H1 (cell line): ENCODE data around the gene CEP70. TPM values are rescaled to one million over a fixed set of nuclear protein-coding genes. Genes with fewer than 3 reads are reported as not detected.

Experiments
- CTCF ChIA-PET: fragments of 300-600 bp; sonication (Branson Sonifier 250); formaldehyde crosslinking; loops from one replicate; lab custom pipeline; 2021; ENCODE audit not compliant: partially characterized antibody; lab: Charles Lee
- POLR2A ChIA-PET: fragments of 300-600 bp; sonication (Branson Sonifier 250); formaldehyde crosslinking; loops from one replicate; lab custom pipeline; 2021; ENCODE audit warnings: inconsistent platforms; ENCODE audit not compliant: partially characterized antibody; lab: Charles Lee
- DNase-seq, 2 experiments: peaks; one replicate each; pipeline versions ENCODE4 v3.0.0 to v3.0.0-alpha.2; 2010 to 2022; ENCODE audit warnings: low spot score in 2 of 2, low read depth in 1 of 2, mixed read lengths in 1 of 2
- FAIRE-seq: peaks from 2 replicates; lab custom pipeline; 2011; peaks lifted over from hg19 to GRCh38; lab: Jason Lieb, UNC
- H2AFZ ChIP-seq: 2 replicates; pipeline ENCODE4 v1.8.1; 2012; ENCODE audit warnings: low read length, inconsistent platforms
- H2AK5ac ChIP-seq: 2 replicates; pipeline ENCODE4 v1.6.1; 2013; ENCODE audit warnings: low read depth, low read length
- H2BK120ac ChIP-seq: replicated peaks from 2 replicates; pipeline ENCODE3; 2013; ENCODE audit warnings: low read depth, low read length, inconsistent platforms
- H2BK12ac ChIP-seq: 2 replicates; pipeline ENCODE4 v1.6.1; 2013; ENCODE audit warnings: low read depth, low read length
- H2BK15ac ChIP-seq: 2 replicates; pipeline ENCODE4 v1.6.1; 2013; ENCODE audit warnings: low read length
- H2BK20ac ChIP-seq: 2 replicates; pipeline ENCODE4 v1.6.1; 2013; ENCODE audit warnings: low read length
- H2BK5ac ChIP-seq: 2 replicates; pipeline ENCODE4 v1.6.1; 2013; ENCODE audit warnings: low read depth, low read length
- H3K14ac ChIP-seq: 2 replicates; pipeline ENCODE4 v1.6.1; 2013; ENCODE audit warnings: inconsistent platforms; ENCODE audit not compliant: insufficient read length
- H3K18ac ChIP-seq: 2 replicates; pipeline ENCODE4 v1.6.1; 2013; ENCODE audit warnings: low read length; ENCODE audit errors: extremely low read depth
- H3K23ac ChIP-seq: 2 replicates; pipeline ENCODE4 v1.6.1; 2013; ENCODE audit warnings: inconsistent platforms; ENCODE audit not compliant: insufficient read length
- H3K23me2 ChIP-seq: 2 replicates; pipeline ENCODE4 v1.6.1; 2013; ENCODE audit warnings: low read depth, low read length
- H3K27ac ChIP-seq: 2 replicates; pipeline ENCODE4 v1.6.1; 2011; ENCODE audit warnings: low read depth, low read length, inconsistent platforms
- H3K27me3 ChIP-seq, 4 experiments: replicated peaks in 1 of 4; 1 replicate in 1 of 4; 2 replicates in 3 of 4; pipeline versions ENCODE4 v1.6.1 to v1.8.1; 2011 to 2013; ENCODE audit warnings: low read length in 3 of 4, mild to moderate bottlenecking in 3 of 4, inconsistent platforms in 2 of 4, mixed read lengths in 2 of 4, moderate library complexity in 1 of 4; ENCODE audit not compliant: control insufficient read depth in 3 of 4, insufficient read depth in 3 of 4; ENCODE audit errors: extremely low read depth in 1 of 4
- H3K36me3 ChIP-seq, 4 experiments: 2 replicates each; pipeline versions ENCODE4 v1.6.1 to v1.8.1; 2011 to 2013; ENCODE audit warnings: mild to moderate bottlenecking in 4 of 4, low read length in 3 of 4, moderate library complexity in 2 of 4, control low read depth in 1 of 4, inconsistent platforms in 1 of 4; ENCODE audit not compliant: insufficient read depth in 4 of 4, control insufficient read depth in 2 of 4
- H3K4ac ChIP-seq: replicated peaks from 2 replicates; pipeline ENCODE3; 2013; ENCODE audit warnings: low read length, low read depth, mixed read lengths, inconsistent platforms; ENCODE audit not compliant: insufficient read length
- H3K4me1 ChIP-seq, 4 experiments: replicated peaks in 1 of 4; 1 replicate in 1 of 4; 2 replicates in 3 of 4; pipeline versions ENCODE4 v1.6.1 to v1.8.1; 2011 to 2013; ENCODE audit warnings: low read length in 3 of 4, inconsistent platforms in 2 of 4, mixed read lengths in 1 of 4; ENCODE audit not compliant: insufficient read depth in 4 of 4, control insufficient read depth in 3 of 4
- H3K4me2 ChIP-seq, 2 experiments: 2 replicates each; pipeline versions ENCODE4 v1.6.1 to v1.8.1; 2011 to 2013; ENCODE audit warnings: low read depth in 2 of 2, low read length in 2 of 2, control low read depth in 1 of 2, inconsistent platforms in 1 of 2, mild to moderate bottlenecking in 1 of 2; ENCODE audit not compliant: insufficient read depth in 1 of 2
- H3K4me3 ChIP-seq, 4 experiments: fragments of 200-600, 300-600 bp in 1 of 4; sonication (generic), shearing (Covaris generic), sonication (Bioruptor Twin) in 1 of 4; 2 replicates each; pipeline versions ENCODE4 v1.5.1 to v1.8.1; 2011 to 2016; ENCODE audit warnings: low read length in 4 of 4, low read depth in 3 of 4, control low read depth in 2 of 4, inconsistent platforms in 2 of 4, mild to moderate bottlenecking in 2 of 4, mixed read lengths in 1 of 4, moderate library complexity in 1 of 4; ENCODE audit not compliant: insufficient read depth in 2 of 4; ENCODE audit errors: extremely low read depth in 1 of 4
- H3K56ac ChIP-seq: replicated peaks from 2 replicates; pipeline ENCODE3; 2013; ENCODE audit warnings: low read depth, mild to moderate bottlenecking, mixed read lengths, low read length, inconsistent platforms; ENCODE audit not compliant: insufficient read length
- H3K79me1 ChIP-seq: 2 replicates; pipeline ENCODE4 v1.6.1; 2013; ENCODE audit warnings: low read depth, low read length, control low read depth
- H3K79me2 ChIP-seq, 2 experiments: 2 replicates each; pipeline versions ENCODE4 v1.6.1 to v1.8.1; 2012 to 2013; ENCODE audit warnings: low read length in 2 of 2, mild to moderate bottlenecking in 2 of 2, inconsistent platforms in 1 of 2; ENCODE audit not compliant: insufficient read depth in 2 of 2, control insufficient read depth in 1 of 2
- H3K9ac ChIP-seq, 4 experiments: replicated peaks in 1 of 4; 1 replicate in 1 of 4; 2 replicates in 3 of 4; pipeline versions ENCODE4 v1.6.1 to v1.8.1; 2011 to 2013; ENCODE audit warnings: low read depth in 3 of 4, low read length in 3 of 4, control low read depth in 2 of 4, mild to moderate bottlenecking in 2 of 4, moderate library complexity in 2 of 4, inconsistent platforms in 1 of 4; ENCODE audit errors: extremely low read depth in 1 of 4
- H3K9me3 ChIP-seq, 2 experiments: 2 replicates each; pipeline versions ENCODE4 v1.6.1 to v1.8.1; 2012 to 2013; ENCODE audit warnings: mild to moderate bottlenecking in 2 of 2, moderate library complexity in 2 of 2, control low read depth in 1 of 2, inconsistent platforms in 1 of 2, low read depth in 1 of 2, low read length in 1 of 2, mixed read lengths in 1 of 2; ENCODE audit not compliant: insufficient read depth in 2 of 2
- H4K20me1 ChIP-seq, 2 experiments: replicated peaks in 1 of 2; 2 replicates each; pipeline versions ENCODE3 to v1.8.1; 2011 to 2013; ENCODE audit warnings: inconsistent platforms in 2 of 2, low read length in 2 of 2, mild to moderate bottlenecking in 1 of 2; ENCODE audit not compliant: insufficient read depth in 2 of 2, control insufficient read depth in 1 of 2
- H4K5ac ChIP-seq: 2 replicates; pipeline ENCODE4 v1.6.1; 2013; ENCODE audit warnings: low read length, low read depth, mixed read lengths, inconsistent platforms; ENCODE audit not compliant: insufficient read length
- H4K8ac ChIP-seq: 2 replicates; pipeline ENCODE4 v1.8.0; 2013; ENCODE audit warnings: mild to moderate bottlenecking, moderate library complexity, low read length, inconsistent platforms; ENCODE audit not compliant: insufficient read depth; ENCODE audit errors: extremely low read depth
- H4K91ac ChIP-seq: replicated peaks from 2 replicates; pipeline ENCODE3; 2013; ENCODE audit warnings: low read length, mixed read lengths, inconsistent platforms; ENCODE audit not compliant: insufficient read length
- CBX5 ChIP-seq: fragments of 300-800, 300-1000 bp; sonication (generic); IDR thresholded peaks from 2 replicates; pipeline ENCODE4 v1.7.1; 2016; ENCODE audit warnings: antibody characterized with exemption, low read length, low read depth
- CTBP2 ChIP-seq: IDR thresholded peaks from 2 replicates; pipeline ENCODE4 v1.7.0; 2011; ENCODE audit warnings: borderline replicate concordance, mild to moderate bottlenecking, moderate library complexity, mixed read lengths, low read length; ENCODE audit not compliant: insufficient read depth, insufficient read length
- JUN ChIP-seq: IDR thresholded peaks from 2 replicates; pipeline ENCODE4 v1.6.1; 2011; ENCODE audit warnings: low read depth, mild to moderate bottlenecking, improper control_type of control experiment, low read length
- KDM1A ChIP-seq: fragments of 200-600, 300-600 bp; sonication (generic); IDR thresholded peaks from 2 replicates; pipeline ENCODE4 v1.7.1; 2016; ENCODE audit warnings: mild to moderate bottlenecking, low read length, borderline replicate concordance
- MAFK ChIP-seq: IDR thresholded peaks from 2 replicates; pipeline ENCODE4 v1.6.1; 2012; ENCODE audit warnings: low read depth, mild to moderate bottlenecking, improper control_type of control experiment, low read length
- POLR2A ChIP-seq, 2 experiments: IDR thresholded peaks; 1 replicate in 1 of 2; 2 replicates in 1 of 2; pipeline ENCODE4 v1.6.1; 2011; ENCODE audit warnings: low read depth in 2 of 2, low read length in 2 of 2, mild to moderate bottlenecking in 2 of 2; ENCODE audit errors: control extremely low read depth in 1 of 2
- RFX5 ChIP-seq: IDR thresholded peaks from 2 replicates; pipeline ENCODE4 v1.6.1; 2011; ENCODE audit warnings: low read depth, low read length, improper control_type of control experiment, borderline replicate concordance
- RNF2 ChIP-seq: fragments of 200-900, 300-1000 bp; sonication (generic); IDR thresholded peaks from 2 replicates; pipeline ENCODE4 v1.7.1; 2016; ENCODE audit warnings: borderline replicate concordance, low read depth, mild to moderate bottlenecking, antibody characterized with exemption, low read length; ENCODE audit not compliant: poor library complexity, severe bottlenecking; ENCODE audit errors: missing control alignments
- SIN3A ChIP-seq, 2 experiments: IDR thresholded peaks in 1 of 2; conservative IDR thresholded peaks in 1 of 2; 2 replicates each; pipeline ENCODE4 v1.6.1; 2011 to 2012; ENCODE audit warnings: low read length in 2 of 2, improper control_type of control experiment in 1 of 2, low read depth in 1 of 2, mild to moderate bottlenecking in 1 of 2
- SIX5 ChIP-seq: IDR thresholded peaks from 2 replicates; pipeline ENCODE4 v1.6.1; 2011; ENCODE audit warnings: mild to moderate bottlenecking, low read depth, low read length
- SP2 ChIP-seq: IDR thresholded peaks from 2 replicates; pipeline ENCODE4 v1.6.1; 2012; ENCODE audit warnings: mild to moderate bottlenecking, low read length, inconsistent platforms
- TCF12 ChIP-seq: IDR thresholded peaks from 2 replicates; pipeline ENCODE4 v1.6.1; 2011; ENCODE audit warnings: low read depth, mild to moderate bottlenecking, low read length
- WGBS, 2 experiments: shearing (Covaris generic) in 1 of 2; methylation state at CpG; one replicate each; pipeline versions ENCODE4 v1.1.6 to v1.1.7; 2013 to 2015; ENCODE audit warnings: low lambda C conversion rate in 2 of 2, mixed read lengths in 2 of 2, inconsistent platforms in 1 of 2, low coverage in 1 of 2, missing lambda C conversion rate in 1 of 2; ENCODE audit not compliant: insufficient replicate concordance in 2 of 2, insufficient coverage in 1 of 2, insufficient read length in 1 of 2; ENCODE audit errors: extremely low coverage in 1 of 2, missing lambda C conversion rate in 1 of 2; 5-methylcytosine and 5-hydroxymethylcytosine counted together
- polyA plus RNA-seq, 7 experiments: library from polyadenylated mRNA; depleted of rRNA in 3 of 7; stranded (reverse) in 5 of 7; unstranded in 2 of 7; fragments of >200 nt in 5 of 7; fragments of 200-250 nt in 2 of 7; gene quantifications; 1 replicate in 5 of 7; 2 replicates in 1 of 7; 4 replicates in 1 of 7; pipeline versions ENCODE4 v1.2.1 to v1.2.3, GENCODE V29; 2011 to 2013; ENCODE audit warnings: missing spikeins in 2 of 7, mixed read lengths in 2 of 7
- total RNA-seq: library from RNA; stranded (reverse); fragmentation: NEBNext Ultra II Directional; extraction: Animal tissue kit (Norgen Biotek cat#: 25700); gene quantifications from 2 replicates; pipeline ENCODE4 v1.2.1, GENCODE V29; 2021
- TF ChIP-seq, protein P1 (sequence below): IDR thresholded peaks from 2 replicates; pipeline ENCODE4 v1.6.1; 2012; ENCODE audit warnings: inconsistent platforms

The CEP70 gene
- total and polyA plus RNA-seq, 2 of the 8 experiments (the other 6 are each of a cell fraction or from before 2014, with no cell fraction given), result 3.9 to 26.2 TPM

GRCh38 chr3:138450181-138450580 is 143.9 kb downstream of the CEP70 start:
- no peak overlapping the region for H2BK15ac ChIP-seq
- peak overlapping the region; percentile 63 for H3K14ac ChIP-seq
- H3K9me3 ChIP-seq, result no peaks in the 10 kb centered on the region
- H4K8ac ChIP-seq, result no peak overlapping the region
- H2BK12ac ChIP-seq, result no peak overlapping the region
- no peak overlapping the region for H2AFZ ChIP-seq
- no peak overlapping the region for H3K4me2 ChIP-seq
- H2AK5ac ChIP-seq, result no peak overlapping the region
- H3K9ac ChIP-seq, result no peak overlapping the region
- ChIA-PET POLR2A (interaction anchor here (1.3 kb wide), 1 partner anchor 8 kb away, joined by 3 read pairs; no protein-coding TSS in a partner anchor), CTCF (interaction anchor here (0.5 to 2.4 kb wide), 9 partner anchors 9 to 473 kb away, joined by 3 to 10 read pairs (median 4); no protein-coding TSS in a partner anchor)
- FAIRE-seq, result no peak
- H3K23ac ChIP-seq, result no peak overlapping the region
- H3K79me1 ChIP-seq, result no peaks in the 10 kb centered on the region
- no peak overlapping the region for H3K18ac ChIP-seq
- H3K79me2 ChIP-seq, result no peaks in the 10 kb centered on the region
- H4K5ac ChIP-seq, result no peak overlapping the region
- H2BK5ac ChIP-seq, result no peak overlapping the region
- H3K4me3 ChIP-seq, result no peak overlapping the region
- H3K56ac ChIP-seq, result no peak overlapping the region
- H2BK120ac ChIP-seq, result no peak overlapping the region
- H3K4ac ChIP-seq, result no peak overlapping the region
- H3K27me3 ChIP-seq, result no peaks in the 10 kb centered on the region
- H3K23me2 ChIP-seq, result no peaks in the 10 kb centered on the region; the same call in 1 of the 2 replicates
- 87% methylated on average over 7 of the region's 7 CpGs; no CpG with 5 or more reads in 1 of the 2 experiments for WGBS, 2 experiments
- H3K4me1 ChIP-seq, result peaks cover 0 to 10% (median 5%) of the 10 kb centered on the region in 4 experiments; a peak in 5 of 7 replicates
- H3K36me3 ChIP-seq, result no peaks in the 10 kb centered on the region
- peaks cover 0 to 2% of the 10 kb centered on the region in 2 experiments for H4K20me1 ChIP-seq
- no peak overlapping the region for H4K91ac ChIP-seq
- no peak for DNase-seq
- TF ChIP-seq KDM1A (no peak), RFX5 (no peak), CTBP2 (no peak), JUN (no peak), SP2 (no peak), POLR2A (IDR thresholded peaks at IDR 0.05; ENCODE audit: control extremely low read depth in 1 of 2, low read depth in 2 of 2, low read length in 2 of 2) (no peak), SIN3A (conservative IDR thresholded peaks at IDR 0.05 in 1 of 2, IDR thresholded peaks at IDR 0.05 in 1 of 2; ENCODE audit: low read depth in 1 of 2, low read length in 2 of 2) (no peak), TCF12 (no peak), MAFK (no peak), RNF2 (no peak), CBX5 (no peak), SIX5 (no peak)
- TF ChIP-seq, protein P1, sequence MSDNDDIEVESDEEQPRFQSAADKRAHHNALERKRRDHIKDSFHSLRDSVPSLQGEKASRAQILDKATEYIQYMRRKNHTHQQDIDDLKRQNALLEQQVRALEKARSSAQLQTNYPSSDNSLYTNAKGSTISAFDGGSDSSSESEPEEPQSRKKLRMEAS, result no peak
- TF ChIP-seq, all 59 proteins: peak for 0
- Histone ChIP-seq H2BK20ac (no peak overlapping the region), H3K27ac (no peak overlapping the region)
